GM19468 (cell line): ENCODE data around the gene SLC12A4.
"Not testable (repeated sequence)": the region's sequence is repeated elsewhere in the genome, so short reads cannot be mapped to it uniquely, and the experiment has no call there.

Experiments
- ATAC-seq: cut with Tn5 transposase; IDR thresholded peaks from one replicate; pipeline ENCODE4 v1.9.1; 2021; ENCODE audit warnings: mild to moderate bottlenecking, moderate library complexity, moderate number of reproducible peaks; ENCODE audit not compliant: unreplicated experiment; ENCODE audit errors: extremely low read depth

SLC12A4 gene

GRCh38 chr16:67989322-67990017, 21.0 kb upstream of the SLC12A4 start:
- no peak for ATAC-seq

GRCh38 chr16:67988675-67989074, 20.2 kb upstream of the SLC12A4 start:
- no peak for ATAC-seq

- ATAC-seq, result no peak
These were observed 19.2 kb upstream of the SLC12A4 start for GRCh38 chr16:67987460-67988160.

- ATAC-seq, result no peak
These were observed 18.5 kb upstream of the SLC12A4 start for GRCh38 chr16:67986949-67987348.

- no peak for ATAC-seq
These were observed 13.7 kb upstream of the SLC12A4 start for GRCh38 chr16:67982011-67982696.

- ATAC-seq, result no peak
These were observed 11.7 kb upstream of the SLC12A4 start, which contains the start of gene DPEP3 for GRCh38 chr16:67979955-67980678. Gene DPEP3, minus strand, starts transcription at chr16:67980499. Its CDS starts 119 bp downstream, at chr16:67980380.

GRCh38 chr16:67977469-67978227, 9.2 kb upstream of the SLC12A4 start:
- no peak for ATAC-seq

- ATAC-seq, result no peak
These were observed 8.6 kb upstream of the SLC12A4 start for GRCh38 chr16:67977005-67977404.

- ATAC-seq, result no peak
These were observed 7.8 kb upstream of the SLC12A4 start for GRCh38 chr16:67976205-67976604.

- peak; percentile 18 for ATAC-seq
These were observed 7.1 kb upstream of the SLC12A4 start for GRCh38 chr16:67975321-67976105.

- ATAC-seq, result not testable (repeated sequence)
These were observed 3.8 kb upstream of the SLC12A4 start for GRCh38 chr16:67972285-67972684.

GRCh38 chr16:67971111-67971510, 2.7 kb upstream of the SLC12A4 start:
- ATAC-seq, result no peak

- no peak for ATAC-seq
These were observed 1.0 kb upstream of the SLC12A4 start for GRCh38 chr16:67969254-67970039.

- no peak for ATAC-seq
These were observed 458 bp downstream of the SLC12A4 start for GRCh38 chr16:67967958-67968399.

GRCh38 chr16:67967183-67967957, 1.1 kb downstream of the SLC12A4 start:
- ATAC-seq, result no peak

GRCh38 chr16:67966549-67967182, 1.8 kb downstream of the SLC12A4 start:
- ATAC-seq, result no peak
